SHP77 (cell line): Measurements from ENCODE around the gene KRTAP4-7.
"Not testable (repeated sequence)": the region's sequence is repeated elsewhere in the genome, so short reads cannot be mapped to it uniquely, and the experiment has no call there.

Source experiments
- DNase-seq, 2 experiments: peaks; one replicate each; lab custom pipeline; 2025; lab: John Stamatoyannopoulos, UW

The KRTAP4-7 gene

GRCh38 chr17:41084100-41084856, at the start of gene KRTAP4-7:
Gene KRTAP4-7, plus strand, starts transcription at chr17:41084150. Its CDS starts 57 bp downstream, at chr17:41084207.
- DNase-seq = not testable (repeated sequence)

GRCh38 chr17:41034346-41034935, 49.5 kb upstream of the KRTAP4-7 start, which contains the start of gene KRTAP1-3:
Gene KRTAP1-3, minus strand, starts transcription at chr17:41034874. Its CDS starts 53 bp downstream, at chr17:41034821.
- DNase-seq = peak in 1 of 2 experiments; percentile 6

GRCh38 chr17:41037853-41038350, 46.0 kb upstream of the KRTAP4-7 start:
- no peak for DNase-seq

GRCh38 chr17:41040783-41041571, 43.0 kb upstream of the KRTAP4-7 start, which contains the start of gene KRTAP1-1:
Gene KRTAP1-1, minus strand, starts transcription at chr17:41041450. Its CDS starts 53 bp downstream, at chr17:41041397.
- DNase-seq = not testable (repeated sequence)

GRCh38 chr17:41042953-41043352, 41.0 kb upstream of the KRTAP4-7 start:
- DNase-seq = no peak

GRCh38 chr17:41046735-41047465, 37.0 kb upstream of the KRTAP4-7 start, which contains the start of gene KRTAP2-1:
Gene KRTAP2-1, minus strand, starts transcription at chr17:41047316. Its CDS starts 49 bp downstream, at chr17:41047267.
- not testable (repeated sequence) for DNase-seq

GRCh38 chr17:41048441-41048840, 35.5 kb upstream of the KRTAP4-7 start:
- DNase-seq = no peak

GRCh38 chr17:41049110-41049509, 34.8 kb upstream of the KRTAP4-7 start:
- no peak for DNase-seq

GRCh38 chr17:41052566-41052965, 31.4 kb upstream of the KRTAP4-7 start:
- DNase-seq = no peak

- no peak for DNase-seq
These were observed 29.9 kb upstream of the KRTAP4-7 start for GRCh38 chr17:41054025-41054424.

GRCh38 chr17:41054556-41054955, 29.4 kb upstream of the KRTAP4-7 start:
- not testable (repeated sequence) for DNase-seq

- not testable (repeated sequence) for DNase-seq
These were observed 28.8 kb upstream of the KRTAP4-7 start, which contains the start of gene KRTAP2-2 for GRCh38 chr17:41055130-41055529. Gene KRTAP2-2, minus strand, starts transcription at chr17:41055230. Its CDS starts 19 bp downstream, at chr17:41055211.

GRCh38 chr17:41057547-41057946, 26.4 kb upstream of the KRTAP4-7 start:
- DNase-seq = no peak

- DNase-seq = no peak
These were observed 25.2 kb upstream of the KRTAP4-7 start for GRCh38 chr17:41058741-41059140.

- not testable (repeated sequence) for DNase-seq
These were observed 24.5 kb upstream of the KRTAP4-7 start for GRCh38 chr17:41059276-41060051.

GRCh38 chr17:41060052-41060604, 23.8 kb upstream of the KRTAP4-7 start, which contains the start of gene KRTAP2-3:
Gene KRTAP2-3, minus strand, starts transcription at chr17:41060114. Its CDS starts 64 bp downstream, at chr17:41060050.
- no peak for DNase-seq

- no peak for DNase-seq
These were observed 22.0 kb upstream of the KRTAP4-7 start for GRCh38 chr17:41061964-41062363.

GRCh38 chr17:41063449-41063848, 20.5 kb upstream of the KRTAP4-7 start:
- DNase-seq = no peak

- no peak for DNase-seq
These were observed 19.6 kb upstream of the KRTAP4-7 start for GRCh38 chr17:41064301-41064700.
